HEK293 (cell line): ENCODE measurements around the gene PHACTR1.

Experiments used
- CTCF ChIA-PET: fragments of 350-600 bp; formaldehyde crosslinking; extraction: SDS; loops from one replicate; lab custom pipeline; 2021; ENCODE audit warnings: antibody characterized with exemption; lab: Yijun Ruan, JAX
- POLR2A ChIA-PET: fragments of 300-600 bp; formaldehyde crosslinking; extraction: SDS; loops from one replicate; lab custom pipeline; 2020; ENCODE audit warnings: antibody characterized with exemption, inconsistent platforms; lab: Yijun Ruan, JAX
- H3K27ac ChIP-seq: fragments of 200-500 bp; sonication (Bioruptor generic); 2 replicates; pipeline ENCODE4 v1.5.1; 2014; ENCODE audit warnings: low read depth, low read length, control low read depth, inconsistent platforms; ENCODE audit errors: extremely low read depth
- H3K36me3 ChIP-seq, 2 experiments: fragments of 200-500 bp in 1 of 2; sonication (Bioruptor generic) in 1 of 2; 1 replicate in 1 of 2; 2 replicates in 1 of 2; pipeline ENCODE4 v1.5.1; 2014 to 2017; ENCODE audit warnings: inconsistent platforms in 2 of 2, low read length in 2 of 2; ENCODE audit not compliant: control insufficient read depth in 2 of 2, insufficient read depth in 1 of 2
- H3K4me1 ChIP-seq: fragments of 200-500 bp; sonication (Bioruptor generic); 2 replicates; pipeline ENCODE4 v1.5.1; 2014; ENCODE audit warnings: mild to moderate bottlenecking, low read length, inconsistent platforms; ENCODE audit not compliant: control insufficient read depth, insufficient read depth
- H3K4me3 ChIP-seq: 2 replicates; pipeline ENCODE4 v1.5.1; 2011; ENCODE audit warnings: low read depth, mild to moderate bottlenecking, control low read depth, low read length, moderate library complexity
- H3K9me3 ChIP-seq: fragments of 200-500 bp; sonication (Bioruptor generic); 2 replicates; pipeline ENCODE4 v1.5.1; 2014; ENCODE audit warnings: low read depth, low read length, inconsistent platforms; ENCODE audit not compliant: control insufficient read depth, insufficient read depth
- GLI2 ChIP-seq: fragments of 450-650 bp; formaldehyde crosslinking; IDR thresholded peaks from 2 replicates; pipeline ENCODE4; 2017; ENCODE audit warnings: missing biosample characterization, missing genetic modification characterization, low read depth, borderline replicate concordance
- GLIS1 ChIP-seq: fragments of 450-650 bp; formaldehyde crosslinking; IDR thresholded peaks from 2 replicates; pipeline ENCODE4 v1.5.1; 2016; ENCODE audit warnings: missing biosample characterization, missing genetic modification characterization
- KLF9 ChIP-seq: fragments of 450-650 bp; formaldehyde crosslinking; IDR thresholded peaks from 2 replicates; pipeline ENCODE4 v1.5.1; 2016; ENCODE audit warnings: missing biosample characterization, missing genetic modification characterization, low read depth
- ZBTB10 ChIP-seq: fragments of 450-650 bp; formaldehyde crosslinking; IDR thresholded peaks from 2 replicates; pipeline ENCODE4 v1.5.1; 2016; ENCODE audit warnings: missing biosample characterization, missing genetic modification characterization
- ZBTB49 ChIP-seq: fragments of 450-650 bp; formaldehyde crosslinking; IDR thresholded peaks from 2 replicates; pipeline ENCODE4 v1.5.1; 2016; ENCODE audit warnings: missing biosample characterization, missing genetic modification characterization, low read depth
- ZNF140 ChIP-seq: fragments of 450-650 bp; formaldehyde crosslinking; IDR thresholded peaks from 2 replicates; pipeline ENCODE4 v1.5.1; 2016; ENCODE audit warnings: missing biosample characterization, missing genetic modification characterization
- ZNF16 ChIP-seq: fragments of 450-650 bp; formaldehyde crosslinking; IDR thresholded peaks from 2 replicates; pipeline ENCODE4 v1.5.1; 2016; ENCODE audit warnings: low read depth, missing biosample characterization, missing genetic modification characterization
- ZNF221 ChIP-seq: fragments of 450-650 bp; formaldehyde crosslinking; IDR thresholded peaks from 2 replicates; pipeline ENCODE4 v1.5.1; 2017; ENCODE audit warnings: missing biosample characterization, missing genetic modification characterization, borderline replicate concordance
- ZNF248 ChIP-seq: fragments of 450-650 bp; formaldehyde crosslinking; IDR thresholded peaks from 2 replicates; pipeline ENCODE4 v1.5.1; 2017; ENCODE audit warnings: missing biosample characterization, missing genetic modification characterization
- ZNF354C ChIP-seq: fragments of 450-650 bp; formaldehyde crosslinking; IDR thresholded peaks from 2 replicates; pipeline ENCODE4 v1.5.1; 2016; ENCODE audit warnings: missing biosample characterization, missing genetic modification characterization, low read depth, borderline replicate concordance
- ZNF404 ChIP-seq: fragments of 450-650 bp; formaldehyde crosslinking; IDR thresholded peaks from 2 replicates; pipeline ENCODE4 v1.5.1; 2017; ENCODE audit warnings: missing biosample characterization, missing genetic modification characterization
- ZNF423 ChIP-seq: fragments of 450-650 bp; formaldehyde crosslinking; IDR thresholded peaks from 2 replicates; pipeline ENCODE4 v1.5.1; 2016; ENCODE audit warnings: missing biosample characterization, missing genetic modification characterization
- ZNF658 ChIP-seq: fragments of 450-650 bp; formaldehyde crosslinking; IDR thresholded peaks from 2 replicates; pipeline ENCODE4; 2016; ENCODE audit warnings: missing biosample characterization, missing genetic modification characterization
- ZNF670 ChIP-seq: fragments of 450-650 bp; formaldehyde crosslinking; IDR thresholded peaks from 2 replicates; pipeline ENCODE4 v1.5.1; 2016; ENCODE audit warnings: missing biosample characterization, missing genetic modification characterization, low read depth
- ZNF791 ChIP-seq: fragments of 450-650 bp; formaldehyde crosslinking; IDR thresholded peaks from 2 replicates; pipeline ENCODE4 v1.5.1; 2016; ENCODE audit warnings: missing biosample characterization, missing genetic modification characterization
- ZSCAN23 ChIP-seq: fragments of 450-650 bp; formaldehyde crosslinking; IDR thresholded peaks from 2 replicates; pipeline ENCODE4 v1.5.1; 2016; ENCODE audit warnings: missing biosample characterization, missing genetic modification characterization
- TF ChIP-seq, protein P1 (sequence below): sonication (generic); formaldehyde crosslinking; IDR thresholded peaks from 2 replicates; pipeline ENCODE4 v1.8.1; 2022; ENCODE audit warnings: mild to moderate bottlenecking, moderate library complexity, missing genetic modification reagents
- TF ChIP-seq, protein P2 (sequence below): fragments of 450-650 bp; formaldehyde crosslinking; IDR thresholded peaks from 2 replicates; pipeline ENCODE4 v1.5.1; 2016; ENCODE audit warnings: missing biosample characterization, missing genetic modification characterization
- TF ChIP-seq, protein P3 (sequence below): fragments of 450-650 bp; formaldehyde crosslinking; IDR thresholded peaks from 2 replicates; pipeline ENCODE4 v1.5.1; 2016; ENCODE audit warnings: missing biosample characterization, missing genetic modification characterization
- TF ChIP-seq, protein P4 (sequence below): fragments of 450-650 bp; formaldehyde crosslinking; IDR thresholded peaks from 2 replicates; pipeline ENCODE4 v1.5.1; 2016; ENCODE audit warnings: missing biosample characterization, missing genetic modification characterization

PHACTR1 gene

DNA sequence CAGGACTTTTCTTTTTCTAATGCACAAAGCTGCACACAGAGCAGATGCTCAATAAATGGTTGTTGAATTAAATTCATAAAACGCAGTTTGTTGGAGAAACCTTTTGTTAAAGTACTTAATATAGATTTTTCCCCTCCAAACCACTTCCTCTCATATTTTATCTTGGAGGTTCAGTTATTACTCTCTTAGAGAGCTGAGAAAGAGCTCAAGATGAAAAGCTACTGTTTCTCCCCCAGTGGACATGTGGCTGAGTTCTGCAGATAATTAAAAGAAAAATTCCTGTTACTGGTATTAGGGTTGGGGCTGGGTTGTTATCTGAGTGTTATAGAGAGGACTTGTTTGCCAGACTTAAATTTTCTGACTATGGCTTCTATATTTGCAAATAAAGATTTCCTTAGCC, 317.7 kb downstream of the PHACTR1 start:
- POLR2A ChIA-PET = no interaction called here
- Histone ChIP-seq H3K4me3 (no peak overlapping the region), H3K27ac (no peak overlapping the region), H3K9me3 (no peaks in the 10 kb centered on the region), H3K4me1 (no peaks in the 10 kb centered on the region), H3K36me3 (no peaks in the 10 kb centered on the region)
- no peak for TF ChIP-seq ZNF658 (tag by site-specific recombination)
- TF ChIP-seq ZNF670 (tag by site-specific recombination) = no peak
- TF ChIP-seq ZBTB49 = no peak
- no peak for TF ChIP-seq KLF9 (tag by site-specific recombination)
- TF ChIP-seq GLI2 (tag by site-specific recombination) = no peak
- TF ChIP-seq ZNF423 (tag by site-specific recombination) = no peak
- CTCF ChIA-PET = no interaction called here

GRCh38 chr6:13035606-13036005, 319.0 kb downstream of the PHACTR1 start:
- no peak overlapping the region for H3K4me3 ChIP-seq
- POLR2A ChIA-PET = no interaction called here
- no peaks in the 10 kb centered on the region for H3K4me1 ChIP-seq
- H3K27ac ChIP-seq = no peak overlapping the region
- H3K9me3 ChIP-seq = no peaks in the 10 kb centered on the region
- CTCF ChIA-PET = interaction anchor here (0.5 to 0.6 kb wide), 2 partner anchors 431 to 1016 kb away, joined by 3 read pairs; no protein-coding TSS in a partner anchor
- TF ChIP-seq GLIS1 (tag by site-specific recombination) (no peak), ZSCAN23 (tag by site-specific recombination) (no peak), ZNF248 (tag by site-specific recombination) (no peak), ZNF354C (no peak), ZNF140 (no peak), ZNF404 (no peak), ZNF221 (no peak), ZNF791 (tag by site-specific recombination) (no peak), ZBTB10 (tag by site-specific recombination) (no peak), ZNF16 (tag by site-specific recombination) (no peak)
- TF ChIP-seq, protein P1, sequence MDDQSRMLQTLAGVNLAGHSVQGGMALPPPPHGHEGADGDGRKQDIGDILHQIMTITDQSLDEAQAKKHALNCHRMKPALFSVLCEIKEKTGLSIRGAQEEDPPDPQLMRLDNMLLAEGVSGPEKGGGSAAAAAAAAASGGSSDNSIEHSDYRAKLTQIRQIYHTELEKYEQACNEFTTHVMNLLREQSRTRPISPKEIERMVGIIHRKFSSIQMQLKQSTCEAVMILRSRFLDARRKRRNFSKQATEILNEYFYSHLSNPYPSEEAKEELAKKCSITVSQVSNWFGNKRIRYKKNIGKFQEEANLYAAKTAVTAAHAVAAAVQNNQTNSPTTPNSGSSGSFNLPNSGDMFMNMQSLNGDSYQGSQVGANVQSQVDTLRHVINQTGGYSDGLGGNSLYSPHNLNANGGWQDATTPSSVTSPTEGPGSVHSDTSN = no peak
- TF ChIP-seq, protein P2, sequence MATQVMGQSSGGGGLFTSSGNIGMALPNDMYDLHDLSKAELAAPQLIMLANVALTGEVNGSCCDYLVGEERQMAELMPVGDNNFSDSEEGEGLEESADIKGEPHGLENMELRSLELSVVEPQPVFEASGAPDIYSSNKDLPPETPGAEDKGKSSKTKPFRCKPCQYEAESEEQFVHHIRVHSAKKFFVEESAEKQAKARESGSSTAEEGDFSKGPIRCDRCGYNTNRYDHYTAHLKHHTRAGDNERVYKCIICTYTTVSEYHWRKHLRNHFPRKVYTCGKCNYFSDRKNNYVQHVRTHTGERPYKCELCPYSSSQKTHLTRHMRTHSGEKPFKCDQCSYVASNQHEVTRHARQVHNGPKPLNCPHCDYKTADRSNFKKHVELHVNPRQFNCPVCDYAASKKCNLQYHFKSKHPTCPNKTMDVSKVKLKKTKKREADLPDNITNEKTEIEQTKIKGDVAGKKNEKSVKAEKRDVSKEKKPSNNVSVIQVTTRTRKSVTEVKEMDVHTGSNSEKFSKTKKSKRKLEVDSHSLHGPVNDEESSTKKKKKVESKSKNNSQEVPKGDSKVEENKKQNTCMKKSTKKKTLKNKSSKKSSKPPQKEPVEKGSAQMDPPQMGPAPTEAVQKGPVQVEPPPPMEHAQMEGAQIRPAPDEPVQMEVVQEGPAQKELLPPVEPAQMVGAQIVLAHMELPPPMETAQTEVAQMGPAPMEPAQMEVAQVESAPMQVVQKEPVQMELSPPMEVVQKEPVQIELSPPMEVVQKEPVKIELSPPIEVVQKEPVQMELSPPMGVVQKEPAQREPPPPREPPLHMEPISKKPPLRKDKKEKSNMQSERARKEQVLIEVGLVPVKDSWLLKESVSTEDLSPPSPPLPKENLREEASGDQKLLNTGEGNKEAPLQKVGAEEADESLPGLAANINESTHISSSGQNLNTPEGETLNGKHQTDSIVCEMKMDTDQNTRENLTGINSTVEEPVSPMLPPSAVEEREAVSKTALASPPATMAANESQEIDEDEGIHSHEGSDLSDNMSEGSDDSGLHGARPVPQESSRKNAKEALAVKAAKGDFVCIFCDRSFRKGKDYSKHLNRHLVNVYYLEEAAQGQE (tag by site-specific recombination) = no peak
- TF ChIP-seq, protein P3, sequence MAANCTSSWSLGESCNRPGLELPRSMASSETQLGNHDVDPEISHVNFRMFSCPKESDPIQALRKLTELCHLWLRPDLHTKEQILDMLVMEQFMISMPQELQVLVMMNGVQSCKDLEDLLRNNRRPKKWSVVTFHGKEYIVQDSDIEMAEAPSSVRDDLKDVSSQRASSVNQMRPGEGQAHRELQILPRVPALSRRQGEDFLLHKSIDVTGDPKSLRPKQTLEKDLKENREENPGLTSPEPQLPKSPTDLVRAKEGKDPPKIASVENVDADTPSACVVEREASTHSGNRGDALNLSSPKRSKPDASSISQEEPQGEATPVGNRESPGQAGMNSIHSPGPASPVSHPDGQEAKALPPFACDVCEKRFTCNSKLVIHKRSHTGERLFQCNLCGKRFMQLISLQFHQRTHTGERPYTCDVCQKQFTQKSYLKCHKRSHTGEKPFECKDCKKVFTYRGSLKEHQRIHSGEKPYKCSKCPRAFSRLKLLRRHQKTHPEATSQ (tag by site-specific recombination) = no peak
- TF ChIP-seq, protein P4, sequence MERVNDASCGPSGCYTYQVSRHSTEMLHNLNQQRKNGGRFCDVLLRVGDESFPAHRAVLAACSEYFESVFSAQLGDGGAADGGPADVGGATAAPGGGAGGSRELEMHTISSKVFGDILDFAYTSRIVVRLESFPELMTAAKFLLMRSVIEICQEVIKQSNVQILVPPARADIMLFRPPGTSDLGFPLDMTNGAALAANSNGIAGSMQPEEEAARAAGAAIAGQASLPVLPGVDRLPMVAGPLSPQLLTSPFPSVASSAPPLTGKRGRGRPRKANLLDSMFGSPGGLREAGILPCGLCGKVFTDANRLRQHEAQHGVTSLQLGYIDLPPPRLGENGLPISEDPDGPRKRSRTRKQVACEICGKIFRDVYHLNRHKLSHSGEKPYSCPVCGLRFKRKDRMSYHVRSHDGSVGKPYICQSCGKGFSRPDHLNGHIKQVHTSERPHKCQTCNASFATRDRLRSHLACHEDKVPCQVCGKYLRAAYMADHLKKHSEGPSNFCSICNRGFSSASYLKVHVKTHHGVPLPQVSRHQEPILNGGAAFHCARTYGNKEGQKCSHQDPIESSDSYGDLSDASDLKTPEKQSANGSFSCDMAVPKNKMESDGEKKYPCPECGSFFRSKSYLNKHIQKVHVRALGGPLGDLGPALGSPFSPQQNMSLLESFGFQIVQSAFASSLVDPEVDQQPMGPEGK = no peak
- TF ChIP-seq, all 188 proteins: peak for 0
- no peaks in the 10 kb centered on the region for H3K36me3 ChIP-seq
